Measurements from ENCODE around the gene GARIN5B. TPM values are rescaled to one million over a fixed set of nuclear protein-coding genes. Genes with fewer than 3 reads are reported as not detected.

Gene GARIN5B
- total and polyA plus RNA-seq, 2 of the 8 experiments (the other 6 are each of a cell fraction or from before 2014, with no cell fraction given) = 0.03 TPM; not detected in 1

GRCh38 chr19:55355213-55355821, 7.7 kb downstream of the GARIN5B start (continued):
- TF ChIP-seq CHD7 (IDR thresholded peaks at IDR 0.05; ENCODE audit: insufficient replicate concordance, low read length) = no peak
- TF ChIP-seq TBP (IDR thresholded peaks at IDR 0.05; ENCODE audit: low read depth, low read length) = no peak

Data from H1 (cell line).